NCI-H446 treated with DMSO at 0.1 percent for 48 hours (cell line): ENCODE data around the gene ZBTB4.
"Not testable (repeated sequence)": the region's sequence is repeated elsewhere in the genome, so short reads cannot be mapped to it uniquely, and the experiment has no call there.

Experiments
- DNase-seq: peaks from one replicate; lab custom pipeline; 2025; lab: John Stamatoyannopoulos, UW

The ZBTB4 gene

DNA sequence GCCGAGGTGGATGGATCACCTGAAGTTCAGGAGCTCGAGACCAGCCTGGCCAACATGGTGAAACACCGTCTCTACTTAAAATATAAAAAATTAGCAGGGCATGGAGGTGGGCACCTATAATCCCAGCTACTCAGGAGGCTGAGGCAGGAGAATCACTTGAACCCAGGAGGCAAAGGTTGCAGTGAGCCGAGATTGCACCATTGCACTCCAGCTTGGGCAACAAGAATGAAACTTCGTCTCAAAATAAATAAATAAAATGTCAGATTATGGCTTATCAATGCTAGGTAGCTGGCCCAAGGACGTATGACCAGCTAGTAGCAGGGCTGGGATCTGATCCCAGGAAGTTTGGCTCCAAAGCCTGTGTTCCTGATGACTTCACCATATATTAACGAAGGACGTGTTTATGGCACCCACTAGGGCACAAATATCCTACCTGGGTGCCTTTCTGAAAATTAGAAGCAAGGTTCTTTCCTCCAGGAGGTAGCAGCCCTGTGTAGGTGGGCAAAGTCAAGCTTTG lies 8.9 kb downstream of the ZBTB4 start:
- not testable (repeated sequence) for DNase-seq

- not testable (repeated sequence) for DNase-seq
Observed at GRCh38 chr17:7469843-7470242, 9.6 kb downstream of the ZBTB4 start.

- DNase-seq, result no peak
Observed at GRCh38 chr17:7468804-7469389, 10.5 kb downstream of the ZBTB4 start.

DNA sequence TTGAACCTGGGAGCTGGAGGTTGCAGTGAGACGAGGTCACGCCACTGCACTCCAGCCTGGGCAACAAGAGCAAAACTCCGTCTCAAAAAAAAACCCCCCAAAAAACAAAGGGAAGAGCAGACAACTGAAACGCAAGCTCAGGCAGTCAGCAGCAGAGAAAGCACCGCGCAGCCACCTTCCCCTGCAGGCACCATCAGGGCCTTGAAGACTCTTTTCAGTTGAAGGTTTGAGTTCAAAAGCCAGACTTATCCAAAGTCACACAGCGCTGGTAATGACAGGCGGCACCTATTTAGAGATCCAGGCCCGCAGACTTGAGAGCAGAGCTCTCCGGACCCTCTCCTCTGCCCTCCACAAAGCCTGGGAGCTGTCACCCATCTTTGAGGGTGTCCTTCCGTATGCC lies 11.1 kb downstream of the ZBTB4 start:
- no peak for DNase-seq

DNA sequence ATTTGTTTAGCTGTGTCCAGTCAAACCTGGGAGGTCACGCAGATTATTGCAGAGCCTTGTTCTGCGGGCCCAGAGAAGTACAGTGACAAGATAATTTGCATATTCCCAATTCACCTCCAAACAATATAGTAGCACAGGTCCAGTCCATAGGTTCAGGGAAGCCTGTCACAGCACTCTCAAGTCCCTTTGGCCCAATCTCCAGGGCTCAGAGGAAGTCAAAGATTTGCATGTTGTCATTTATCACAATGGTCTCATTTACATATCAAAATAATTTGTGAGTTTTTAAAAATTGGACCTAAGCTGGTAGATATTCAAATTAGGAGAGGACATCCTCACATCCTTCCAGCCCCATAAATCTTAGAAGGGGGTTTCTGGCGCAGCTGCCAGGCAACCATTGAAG lies 11.9 kb downstream of the ZBTB4 start:
- DNase-seq, result no peak

DNA sequence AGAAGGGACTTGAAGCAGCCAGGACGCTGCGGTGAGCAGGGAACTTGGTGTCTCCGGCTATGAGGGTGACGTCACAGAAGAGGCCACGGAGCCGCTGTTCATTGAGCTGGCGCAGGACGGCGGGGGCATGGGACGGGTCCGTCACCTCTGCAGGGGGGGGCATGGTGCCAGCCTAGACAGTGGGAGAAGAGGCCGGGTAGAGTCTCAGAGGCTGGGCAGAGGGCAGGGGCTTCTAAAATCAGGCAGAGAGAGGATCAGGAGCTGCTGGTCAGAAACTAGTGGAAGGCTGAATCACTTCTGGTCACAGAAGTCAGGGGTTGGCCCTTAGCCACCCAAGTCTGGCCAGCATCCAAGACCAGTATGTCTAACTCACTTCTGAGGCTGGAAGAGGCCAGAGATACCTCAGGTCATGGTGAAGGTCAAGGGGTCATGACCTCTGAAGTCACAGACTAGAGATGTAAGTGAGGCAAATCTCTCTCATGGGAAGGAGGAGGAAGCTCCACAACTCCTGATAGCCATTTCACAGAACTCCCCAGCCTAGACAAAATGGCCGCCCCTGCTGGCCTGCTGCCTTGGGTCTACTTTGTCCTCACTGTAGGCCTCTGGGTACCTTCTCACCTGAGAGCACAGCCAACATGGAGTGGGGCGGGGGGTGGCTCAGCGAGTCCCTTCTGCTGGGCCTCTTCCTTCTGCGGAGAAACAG lies 12.6 kb downstream of the ZBTB4 start:
- DNase-seq, result no peak

DNA sequence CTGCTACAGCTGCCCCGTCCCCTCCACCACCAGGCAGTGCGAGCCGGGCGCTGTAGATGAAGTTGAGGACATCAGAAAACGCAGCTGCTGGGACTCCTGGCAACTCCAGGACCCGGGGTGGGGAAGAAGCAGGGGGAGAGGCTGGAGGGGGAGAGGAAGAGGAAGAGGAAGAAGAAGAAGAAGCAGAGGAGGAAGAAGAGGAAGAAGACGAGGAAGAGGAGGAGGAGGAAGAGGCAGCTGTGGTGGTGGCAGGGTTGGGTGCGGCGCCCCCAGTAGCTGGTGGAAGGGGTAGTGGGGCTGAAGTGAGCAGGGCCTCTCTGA lies 13.2 kb downstream of the ZBTB4 start:
- no peak for DNase-seq

- DNase-seq, result no peak
Observed at GRCh38 chr17:7465597-7466275, 13.7 kb downstream of the ZBTB4 start.

- DNase-seq, result no peak
Observed at GRCh38 chr17:7464081-7464480, 15.3 kb downstream of the ZBTB4 start.

GRCh38 chr17:7463372-7463846 lies 16.0 kb downstream of the ZBTB4 start:
- DNase-seq, result no peak

DNA sequence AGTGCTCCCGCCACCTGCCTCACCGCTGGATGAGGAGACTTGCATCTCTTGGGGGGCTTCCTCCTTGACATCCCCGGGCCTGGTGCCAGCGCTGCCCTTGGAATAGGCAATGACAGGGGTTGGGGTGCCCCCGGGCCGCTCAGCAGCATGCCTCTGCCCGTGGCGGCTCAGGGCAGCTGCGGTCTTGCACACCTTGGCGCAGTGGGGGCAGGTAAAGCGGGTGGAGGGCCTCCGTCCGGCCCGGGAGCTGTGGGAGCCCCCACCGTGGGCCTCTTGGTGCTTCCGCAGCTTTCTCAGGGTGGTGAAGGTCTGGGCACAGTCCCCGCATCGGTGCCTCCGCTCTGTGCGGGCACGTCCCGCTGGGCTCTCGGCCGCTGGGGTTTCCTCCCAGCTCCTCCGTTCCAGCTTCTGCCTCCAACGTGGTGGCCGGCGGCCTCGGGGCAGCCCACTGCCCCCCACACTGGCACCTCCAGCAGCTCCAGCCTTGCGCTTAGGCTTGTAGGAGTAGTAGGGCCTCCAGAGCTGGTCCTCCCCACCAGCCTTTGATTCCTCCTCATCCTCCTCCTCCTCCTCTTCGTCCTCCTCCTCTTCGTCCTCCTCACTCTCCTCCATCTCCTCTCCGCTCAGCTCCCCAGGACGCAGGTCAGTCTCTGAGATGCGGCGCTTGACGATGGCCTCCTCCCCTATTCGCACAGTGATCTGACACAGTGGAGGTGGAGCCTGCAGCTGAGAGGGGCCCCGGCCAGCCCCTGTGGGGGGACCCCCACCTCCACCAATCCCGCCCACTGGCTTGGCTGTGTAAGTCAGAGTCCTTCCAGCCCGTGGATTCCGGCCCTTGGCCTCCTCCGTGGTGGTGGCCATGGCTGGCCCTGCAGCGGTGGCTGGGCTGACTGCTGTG lies 16.7 kb downstream of the ZBTB4 start:
- no peak for DNase-seq

GRCh38 chr17:7460850-7461660 lies 18.4 kb downstream of the ZBTB4 start:
- no peak for DNase-seq

DNA sequence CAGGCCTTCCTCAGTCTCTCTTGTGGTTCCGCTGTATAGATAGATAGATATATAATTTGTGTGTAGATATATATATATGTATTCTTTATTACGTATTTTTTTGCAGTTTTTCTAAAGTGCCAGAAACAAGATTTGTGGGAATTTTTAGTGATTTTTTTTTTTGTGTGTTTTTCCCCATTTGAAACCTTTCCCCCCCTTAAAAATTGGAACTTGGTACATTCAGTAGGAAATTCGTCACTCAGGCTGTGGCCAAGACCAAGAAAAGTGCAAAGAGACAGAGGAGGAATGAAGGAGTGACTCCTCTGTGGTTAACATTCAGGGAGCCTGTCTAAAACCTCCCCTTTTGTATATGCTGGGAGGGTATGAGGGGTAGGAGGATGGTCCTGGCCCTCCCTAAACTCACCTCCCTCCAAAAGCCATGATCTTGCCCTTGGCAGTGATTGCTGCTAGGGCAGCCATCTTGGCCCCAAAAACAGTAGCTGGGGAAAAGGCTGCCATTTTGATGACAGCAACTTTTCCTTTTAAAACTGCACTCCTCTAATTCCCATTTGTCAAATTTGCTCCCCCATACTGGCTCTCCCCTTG lies 19.4 kb downstream of the ZBTB4 start:
- no peak for DNase-seq

DNA sequence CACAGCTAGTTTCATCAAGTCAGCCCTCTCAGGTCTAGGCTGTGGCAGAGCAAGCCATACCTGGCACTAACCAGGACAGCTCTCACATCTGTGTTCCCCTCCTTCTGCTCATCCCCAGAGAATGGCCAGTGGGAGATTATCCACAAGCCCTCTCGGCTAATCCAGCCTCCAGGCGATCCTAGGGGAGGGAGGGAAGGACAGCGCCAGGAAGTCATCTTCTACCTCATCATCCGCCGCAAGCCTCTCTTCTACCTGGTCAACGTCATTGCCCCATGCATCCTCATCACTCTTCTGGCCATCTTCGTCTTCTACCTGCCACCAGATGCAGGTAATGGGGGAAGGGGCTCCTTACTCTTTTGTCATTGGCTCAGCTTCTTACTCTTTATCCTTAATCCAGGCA lies 31.0 kb downstream of the ZBTB4 start:
- no peak for DNase-seq

DNA sequence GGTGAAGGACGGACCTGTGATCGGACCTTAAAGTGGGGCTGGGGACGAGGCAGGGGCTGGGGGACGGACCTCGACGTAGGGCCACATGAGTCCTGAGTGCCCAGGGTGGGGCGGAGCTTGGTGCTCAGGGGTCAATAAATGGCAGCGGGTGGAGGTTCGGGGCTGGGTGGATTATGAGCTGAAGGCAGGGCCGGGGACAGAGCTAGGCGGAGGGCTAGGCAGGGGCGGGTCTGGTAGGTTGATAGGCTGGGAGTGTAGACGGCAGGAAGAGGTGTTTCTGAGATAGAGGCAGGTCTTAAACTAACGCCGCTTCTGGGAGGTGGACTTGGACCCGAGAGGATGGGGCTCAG lies 33.8 kb downstream of the ZBTB4 start:
- DNase-seq, result no peak

DNA sequence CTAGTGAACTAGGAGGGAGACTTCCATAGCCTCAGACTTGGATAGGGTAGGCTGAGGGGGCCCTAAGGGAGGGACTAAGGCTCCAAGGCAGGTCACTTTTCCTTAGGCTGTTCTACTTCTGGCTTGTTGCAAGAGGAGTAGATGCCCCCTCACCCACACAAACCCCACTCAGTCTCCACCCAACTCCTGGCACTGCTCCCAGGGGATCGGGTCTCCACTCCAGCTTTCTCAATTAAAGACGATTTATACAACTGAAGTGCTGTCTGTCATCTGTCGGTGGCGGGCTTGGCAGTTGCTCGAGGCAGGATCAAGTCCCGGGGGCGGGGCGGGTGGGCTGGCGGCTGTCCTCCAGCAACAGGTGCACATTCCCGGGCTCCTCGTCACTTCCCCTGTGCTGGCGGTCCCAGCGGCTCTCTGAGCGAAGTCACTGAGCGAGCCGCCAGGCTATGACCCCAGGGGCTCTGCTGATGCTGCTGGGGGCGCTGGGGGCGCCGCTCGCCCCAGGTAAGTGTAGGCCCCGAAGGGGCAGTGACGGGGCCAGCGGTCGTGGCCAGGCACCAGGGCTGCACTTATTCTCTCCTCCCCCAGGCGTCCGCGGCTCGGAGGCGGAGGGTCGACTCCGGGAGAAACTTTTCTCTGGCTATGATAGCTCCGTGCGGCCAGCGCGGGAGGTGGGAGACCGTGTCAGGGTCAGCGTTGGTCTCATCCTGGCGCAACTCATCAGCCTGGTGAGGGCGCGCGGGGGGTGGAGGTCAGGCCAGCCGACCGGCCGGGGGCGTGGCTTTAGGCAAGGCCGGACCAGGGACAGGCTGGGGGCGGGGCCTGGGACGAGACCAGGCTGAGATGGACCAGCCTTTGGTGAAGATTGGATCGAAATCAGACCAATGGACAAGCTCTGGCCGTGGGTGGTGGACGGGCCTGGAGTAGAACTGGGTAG lies 34.5 kb downstream of the ZBTB4 start, which contains the start of gene CHRNB1:
CHRNB1 (plus strand) TSS at position 380 of the 937 bp plus-strand sequence; CDS start at position 447, 67 bp downstream.
- peak; percentile 11 for DNase-seq

GRCh38 chr17:7443499-7444485 lies 35.6 kb downstream of the ZBTB4 start:
- no peak for DNase-seq

- DNase-seq, result no peak
Observed at GRCh38 chr17:7442142-7442541, 37.3 kb downstream of the ZBTB4 start.

GRCh38 chr17:7441266-7441665 lies 38.2 kb downstream of the ZBTB4 start:
- no peak for DNase-seq
